Myometrial cell (primary cell): ENCODE data around the gene OR6N2. TPM values are rescaled to one million over a fixed set of nuclear protein-coding genes. Genes with fewer than 3 reads are reported as not detected.

Experiments
- total RNA-seq: library from RNA; depleted of rRNA; stranded (reverse); fragments of >200 nt; gene quantifications from 2 replicates; pipeline ENCODE4 v1.2.3, GENCODE V29; 2015

The OR6N2 gene, protein sequence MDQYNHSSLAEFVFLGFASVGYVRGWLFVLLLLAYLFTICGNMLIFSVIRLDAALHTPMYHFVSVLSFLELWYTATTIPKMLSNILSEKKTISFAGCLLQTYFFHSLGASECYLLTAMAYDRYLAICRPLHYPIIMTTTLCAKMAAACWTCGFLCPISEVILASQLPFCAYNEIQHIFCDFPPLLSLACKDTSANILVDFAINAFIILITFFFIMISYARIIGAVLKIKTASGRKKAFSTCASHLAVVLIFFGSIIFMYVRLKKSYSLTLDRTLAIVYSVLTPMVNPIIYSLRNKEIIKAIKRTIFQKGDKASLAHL
- not detected in 2 replicates for total RNA-seq

DNA sequence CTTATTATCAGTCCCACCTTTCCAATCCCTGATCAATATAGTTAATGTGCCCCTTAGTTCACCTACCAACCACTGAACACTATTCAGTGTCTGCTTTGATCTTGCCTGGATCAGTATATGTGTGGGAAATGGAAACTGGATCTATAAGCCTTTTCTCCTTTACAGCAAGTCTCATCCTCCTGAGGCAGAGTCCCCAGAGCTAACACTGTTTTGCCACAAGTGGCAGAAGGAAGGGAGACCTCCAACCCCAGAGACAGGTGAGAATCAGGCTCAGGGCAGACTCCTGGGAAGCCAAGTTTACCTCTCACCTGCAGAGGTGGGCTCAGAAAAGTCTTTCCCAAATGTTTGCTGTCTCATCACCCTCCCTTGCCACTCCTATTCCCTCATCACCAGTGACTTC is at the start of gene OR6N2:
Gene OR6N2 (minus strand): TSS at position 101 of the 400 bp plus-strand sequence. CDS start 3,569 bp downstream, outside the sequence.

DNA sequence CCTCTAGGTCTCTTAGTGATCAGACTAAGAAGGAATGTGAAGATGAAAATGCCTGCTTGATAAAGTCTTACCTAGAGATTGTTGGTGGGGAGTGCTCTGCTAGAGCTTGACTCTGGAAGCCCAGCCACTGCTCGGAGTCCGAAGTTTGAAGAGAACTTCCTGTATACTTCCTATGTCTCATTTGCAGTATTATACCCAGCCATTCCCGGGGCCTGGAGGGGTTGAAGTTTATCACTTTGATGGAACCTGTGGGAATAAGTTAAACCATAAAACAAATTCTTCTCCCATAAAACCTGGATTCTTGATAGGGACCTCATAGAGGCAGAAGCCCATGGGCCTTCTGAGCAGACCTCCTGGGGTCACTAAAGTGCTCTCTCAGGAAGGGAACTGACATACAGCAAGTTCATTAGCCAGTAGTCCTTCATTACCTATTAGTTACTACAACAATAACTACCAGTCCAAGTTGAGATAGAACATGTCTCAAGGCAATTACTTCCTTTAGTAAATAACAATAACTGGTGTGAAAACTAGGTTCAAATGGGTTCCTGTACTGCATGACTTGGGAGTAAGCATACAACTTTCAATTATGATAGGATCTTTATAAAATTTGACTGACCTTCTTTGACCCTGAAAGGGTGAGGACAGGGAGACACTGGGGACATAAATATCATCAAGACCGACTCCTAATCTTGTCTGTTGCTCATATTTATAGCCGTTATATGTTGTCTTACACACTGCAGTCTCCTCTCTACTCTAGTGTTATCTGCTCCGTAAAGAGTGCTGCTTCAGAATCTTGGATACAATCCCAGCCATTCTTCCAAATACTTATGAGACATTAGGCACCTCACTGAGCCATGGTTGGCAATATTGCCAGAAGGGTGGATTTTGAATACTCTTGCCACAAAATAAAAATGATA is 8.8 kb downstream of the OR6N2 start, which contains the start of gene OR6N1:
Gene OR6N1 (minus strand): TSS at position 246 of the 917 bp plus-strand sequence. CDS start 5,513 bp downstream, outside the sequence.

DNA sequence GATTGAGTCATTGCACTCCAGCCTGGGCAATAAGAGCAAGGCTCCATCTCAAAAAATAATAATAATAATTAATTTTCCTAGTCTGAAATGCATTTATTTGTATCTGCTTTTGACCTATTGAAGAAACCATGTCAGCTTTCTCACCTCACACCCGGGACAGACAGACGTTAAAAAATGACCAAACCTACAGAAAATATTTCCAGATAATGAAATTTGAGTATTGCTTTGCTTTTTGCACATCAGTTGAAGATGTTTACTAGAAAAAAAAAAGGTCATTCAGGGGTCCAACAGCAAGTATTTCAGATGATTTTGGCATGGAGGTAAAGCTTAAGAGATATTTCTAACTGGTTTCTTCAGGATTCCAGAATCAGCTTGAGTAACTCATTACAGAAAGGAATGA is 26.6 kb downstream of the OR6N2 start, which contains the start of gene OR6K6:
Gene OR6K6 (plus strand): TSS at position 301 of the 400 bp plus-strand sequence. CDS start 168 bp downstream, outside the sequence.

Other genes starting within 250 kb of the OR6N2 start
- gene OR6Y1, start 226.8 kb downstream of the OR6N2 start, total RNA-seq: not detected in 2 replicates
- not detected in 2 replicates for gene OR6P1, start 210.6 kb downstream of the OR6N2 start, total RNA-seq
- not detected in 2 replicates for gene OR10X1, start 201.3 kb downstream of the OR6N2 start, total RNA-seq
- gene OR10Z1, start 175.9 kb downstream of the OR6N2 start, total RNA-seq: not detected in 2 replicates
- not detected in 2 replicates for gene SPTA1, start 94.5 kb downstream of the OR6N2 start, total RNA-seq
- gene OR6K2, start 80.6 kb downstream of the OR6N2 start, total RNA-seq: not detected in 2 replicates
- gene OR6K3, start 60.5 kb downstream of the OR6N2 start, total RNA-seq: not detected in 2 replicates
- not detected in 2 replicates for gene OR6K6, start 26.5 kb downstream of the OR6N2 start, total RNA-seq
- gene OR6N1, start 9.0 kb downstream of the OR6N2 start, total RNA-seq: not detected in 2 replicates
- gene MNDA, start 50.1 kb upstream of the OR6N2 start, total RNA-seq: not detected in 2 replicates
- not detected in 2 replicates for gene PYHIN1, start 150.3 kb upstream of the OR6N2 start, total RNA-seq
- 86.2 and 93.9 TPM in 2 replicates for gene IFI16, start 228.7 kb upstream of the OR6N2 start, total RNA-seq